Measurements from ENCODE around the gene GPHN.

GPHN gene

GRCh38 chr14:66972469-66972868, 464.5 kb downstream of the GPHN start:
- no peak for DNase-seq

- DNase-seq: no peak
These were observed 466.6 kb downstream of the GPHN start for GRCh38 chr14:66974397-66975025.

- no peak for DNase-seq
These were observed 467.3 kb downstream of the GPHN start for GRCh38 chr14:66975251-66975650.

GRCh38 chr14:66979101-66979974, 471.4 kb downstream of the GPHN start:
- DNase-seq: no peak

GRCh38 chr14:66982247-66982646, 474.3 kb downstream of the GPHN start:
- no peak for DNase-seq

- DNase-seq: no peak
These were observed 484.8 kb downstream of the GPHN start for GRCh38 chr14:66992776-66993175.

- no peak for DNase-seq
These were observed 485.6 kb downstream of the GPHN start for GRCh38 chr14:66993512-66993911.

- no peak for DNase-seq
These were observed 490.1 kb downstream of the GPHN start for GRCh38 chr14:66998013-66998412.

GRCh38 chr14:66999978-67000377, 492.0 kb downstream of the GPHN start:
- no peak for DNase-seq

GRCh38 chr14:67002994-67003753, 495.2 kb downstream of the GPHN start:
- no peak for DNase-seq

- no peak for DNase-seq
These were observed 496.6 kb downstream of the GPHN start for GRCh38 chr14:67004521-67004920.

GRCh38 chr14:67010602-67011001, 502.7 kb downstream of the GPHN start:
- DNase-seq: no peak

- no peak for DNase-seq
These were observed 508.9 kb downstream of the GPHN start for GRCh38 chr14:67016856-67017255.

GRCh38 chr14:67018720-67019119, 510.8 kb downstream of the GPHN start:
- no peak for DNase-seq

GRCh38 chr14:67019796-67020195, 511.8 kb downstream of the GPHN start:
- DNase-seq: no peak

GRCh38 chr14:67031920-67032774, 524.2 kb downstream of the GPHN start:
- no peak for DNase-seq

GRCh38 chr14:67045440-67045839, 537.5 kb downstream of the GPHN start:
- DNase-seq: no peak

- no peak for DNase-seq
These were observed 542.9 kb downstream of the GPHN start for GRCh38 chr14:67050896-67051295.

GRCh38 chr14:67056684-67057083, 548.7 kb downstream of the GPHN start:
- no peak for DNase-seq

GRCh38 chr14:67059596-67059995, 551.6 kb downstream of the GPHN start:
- DNase-seq: no peak

GRCh38 chr14:67060546-67060945, 552.6 kb downstream of the GPHN start:
- no peak for DNase-seq

GRCh38 chr14:67067070-67067814, 559.3 kb downstream of the GPHN start:
- DNase-seq: peak in 1 of 2 donors; percentile 15

Data from CD4-positive, alpha-beta T cell treated with Interleukin-4 for 1 hour (primary cell).